H9 (cell line): ENCODE measurements around the gene ZNF547. TPM values are rescaled to one million over a fixed set of nuclear protein-coding genes. Genes with fewer than 3 reads are reported as not detected.

Experiments used
- DNase-seq: peaks from one replicate; pipeline ENCODE4 v3.0.0-alpha.2; 2017
- H2AFZ ChIP-seq: one replicate; pipeline ENCODE4 v1.6.1; 2013; ENCODE audit warnings: mild to moderate bottlenecking, low read length, control low read depth, moderate library complexity
- H2AK5ac ChIP-seq: 2 replicates; pipeline ENCODE4 v1.6.1; 2013; ENCODE audit warnings: low read length, control low read depth, mixed read lengths; ENCODE audit not compliant: insufficient read length
- H2BK120ac ChIP-seq: one replicate; pipeline ENCODE4 v1.6.1; 2013; ENCODE audit warnings: low read depth, mild to moderate bottlenecking, low read length, control low read depth, inconsistent platforms; ENCODE audit not compliant: poor library complexity, severe bottlenecking
- H2BK12ac ChIP-seq: 2 replicates; pipeline ENCODE4 v1.6.1; 2013; ENCODE audit warnings: low read length, control low read depth, mixed read lengths, low read depth; ENCODE audit not compliant: insufficient read length
- H2BK15ac ChIP-seq: 2 replicates; pipeline ENCODE4 v1.6.1; 2013; ENCODE audit warnings: low read depth, low read length, control low read depth
- H2BK20ac ChIP-seq: one replicate; pipeline ENCODE4 v1.6.1; 2013; ENCODE audit warnings: low read depth, mild to moderate bottlenecking, low read length, control low read depth, inconsistent platforms; ENCODE audit not compliant: poor library complexity, severe bottlenecking
- H2BK5ac ChIP-seq: 2 replicates; pipeline ENCODE4 v1.6.1; 2013; ENCODE audit warnings: low read length, control low read depth, mixed read lengths; ENCODE audit not compliant: insufficient read length
- H3K14ac ChIP-seq: 2 replicates; pipeline ENCODE4 v1.6.1; 2013; ENCODE audit warnings: low read length, control low read depth; ENCODE audit not compliant: insufficient read depth
- H3K18ac ChIP-seq: 2 replicates; pipeline ENCODE4 v1.6.1; 2013; ENCODE audit warnings: low read depth, mild to moderate bottlenecking, mixed read lengths, low read length, control low read depth; ENCODE audit not compliant: insufficient read length
- H3K23ac ChIP-seq: 2 replicates; pipeline ENCODE4 v1.6.1; 2013; ENCODE audit warnings: low read length, control low read depth, mixed read lengths, low read depth; ENCODE audit not compliant: insufficient read length
- H3K23me2 ChIP-seq: 2 replicates; pipeline ENCODE4 v1.6.1; 2013; ENCODE audit warnings: low read depth, mild to moderate bottlenecking, mixed read lengths, low read length, control low read depth; ENCODE audit not compliant: insufficient read length, poor library complexity, severe bottlenecking
- H3K27ac ChIP-seq: 2 replicates; pipeline ENCODE4 v1.5.1; 2013; ENCODE audit warnings: low read length, control low read depth, mixed read lengths, low read depth; ENCODE audit not compliant: insufficient read length
- H3K27me3 ChIP-seq: 2 replicates; pipeline ENCODE4 v1.6.1; 2013; ENCODE audit warnings: low read length, control low read depth, inconsistent platforms; ENCODE audit not compliant: insufficient read depth
- H3K4ac ChIP-seq: 2 replicates; pipeline ENCODE4 v1.6.1; 2013; ENCODE audit warnings: low read depth, mild to moderate bottlenecking, control low read depth, inconsistent platforms, low read length, moderate library complexity
- H3K4me1 ChIP-seq: 2 replicates; pipeline ENCODE4 v1.6.1; 2013; ENCODE audit warnings: low read length, control low read depth, inconsistent platforms; ENCODE audit not compliant: insufficient read depth
- H3K4me2 ChIP-seq: 2 replicates; pipeline ENCODE4 v1.6.1; 2013; ENCODE audit warnings: low read length, control low read depth, mixed read lengths; ENCODE audit not compliant: insufficient read length, insufficient read depth
- H3K56ac ChIP-seq: 2 replicates; pipeline ENCODE4 v1.6.1; 2013; ENCODE audit warnings: low read depth, mild to moderate bottlenecking, mixed read lengths, low read length, control low read depth; ENCODE audit not compliant: insufficient read length
- H3K79me1 ChIP-seq: 2 replicates; pipeline ENCODE4 v1.6.1; 2013; ENCODE audit warnings: low read depth, mild to moderate bottlenecking, moderate library complexity, low read length, control low read depth, inconsistent platforms; ENCODE audit not compliant: insufficient read depth, poor library complexity, severe bottlenecking
- H3K79me2 ChIP-seq: 2 replicates; pipeline ENCODE4 v1.6.1; 2013; ENCODE audit warnings: low read length, control low read depth, inconsistent platforms; ENCODE audit not compliant: insufficient read depth
- H3K9ac ChIP-seq: 2 replicates; pipeline ENCODE4 v1.6.1; 2013; ENCODE audit warnings: low read length, control low read depth, mixed read lengths; ENCODE audit not compliant: insufficient read length; ENCODE audit errors: extremely low read depth
- H3K9me3 ChIP-seq: one replicate; pipeline ENCODE4 v1.6.1; 2013; ENCODE audit warnings: low read depth, low read length, inconsistent platforms; ENCODE audit not compliant: control insufficient read depth
- H3T11ph ChIP-seq: one replicate; pipeline ENCODE4 v1.6.1; 2013; ENCODE audit warnings: mild to moderate bottlenecking, low read length, control low read depth, inconsistent platforms
- H4K20me1 ChIP-seq: one replicate; pipeline ENCODE4 v1.6.1; 2013; ENCODE audit not compliant: control insufficient read depth, insufficient read length, insufficient read depth
- H4K5ac ChIP-seq: 2 replicates; pipeline ENCODE4 v1.6.1; 2013; ENCODE audit warnings: low read depth, mild to moderate bottlenecking, mixed read lengths, low read length, control low read depth; ENCODE audit not compliant: insufficient read length
- H4K8ac ChIP-seq: replicated peaks from 2 replicates; pipeline ENCODE4 v1.6.1; 2013; ENCODE audit warnings: low read length, control low read depth, mixed read lengths, low read depth; ENCODE audit not compliant: insufficient read length
- H4K91ac ChIP-seq: 2 replicates; pipeline ENCODE4 v1.6.1; 2013; ENCODE audit warnings: low read depth, mild to moderate bottlenecking, moderate library complexity, mixed read lengths, low read length, control low read depth; ENCODE audit not compliant: insufficient read length
- H3K27ac Mint-ChIP-seq, 3 experiments: 2 replicates in 2 of 3; 3 replicates in 1 of 3; pipeline ENCODE4 v1.8.0; 2020 to 2021; ENCODE audit warnings: mixed read lengths in 3 of 3, mild to moderate bottlenecking in 1 of 3, moderate library complexity in 1 of 3
- H3K27me3 Mint-ChIP-seq: 2 replicates; pipeline ENCODE4 v1.8.0; 2021; ENCODE audit warnings: low read depth, mild to moderate bottlenecking, moderate library complexity, mixed read lengths
- H3K36me3 Mint-ChIP-seq, 3 experiments: 2 replicates in 2 of 3; 3 replicates in 1 of 3; pipeline ENCODE4 v1.8.0; 2020 to 2021; ENCODE audit warnings: low read depth in 3 of 3, mixed read lengths in 3 of 3; ENCODE audit not compliant: insufficient read depth in 1 of 3
- H3K4me1 Mint-ChIP-seq, 2 experiments: 2 replicates each; pipeline ENCODE4 v1.8.0; 2020; ENCODE audit warnings: mixed read lengths in 2 of 2
- H3K4me3 Mint-ChIP-seq, 2 experiments: 2 replicates in 1 of 2; 3 replicates in 1 of 2; pipeline ENCODE4 v1.8.0; 2020 to 2021; ENCODE audit warnings: mild to moderate bottlenecking in 2 of 2, mixed read lengths in 2 of 2, moderate library complexity in 1 of 2
- H3K9me3 Mint-ChIP-seq, 2 experiments: 2 replicates in 1 of 2; 3 replicates in 1 of 2; pipeline ENCODE4 v1.8.0; 2020; ENCODE audit warnings: mild to moderate bottlenecking in 2 of 2, mixed read lengths in 2 of 2, moderate library complexity in 1 of 2
- CTCF ChIP-seq: fragments of 200-600 bp; sonication (generic); conservative IDR thresholded peaks from 3 replicates; pipeline ENCODE4 v1.8.0; 2021; ENCODE audit warnings: antibody characterized with exemption, mild to moderate bottlenecking
- WGBS: extraction: QIAGEN DNeasy Blood & Tissue Kit; methylation state at CpG from one replicate; pipeline ENCODE4 v1.1.7; 2013; ENCODE audit warnings: missing lambda C conversion rate, low lambda C conversion rate, mixed read lengths; ENCODE audit not compliant: insufficient read length; ENCODE audit errors: extremely low coverage; 5-methylcytosine and 5-hydroxymethylcytosine counted together
- total RNA-seq: library from RNA; stranded (reverse); gene quantifications from 2 replicates; pipeline ENCODE4 v1.2.1, GENCODE V29; 2021

ZNF547 gene
- total RNA-seq, 1 experiment from 2014 or later, result 3.8 TPM

GRCh38 chr19:57320180-57321084 lies 42.9 kb upstream of the ZNF547 start, which contains the start of gene ZNF543:
Gene ZNF543, plus strand, starts transcription at chr19:57320472. Its CDS starts 382 bp downstream, at chr19:57320854.
- Mint-ChIP-seq H3K4me1 (peaks cover 23 to 31% of the 10 kb centered on the region in 2 experiments), H3K4me3 (peak within 1 kb of the TSS; percentile 80 to 90), H3K27ac (peak within 1 kb of the TSS; percentile 84 to 99 (median 96)), H3K9me3 (no peaks in the 10 kb centered on the region), H3K27me3 (peaks cover 13% of the 10 kb centered on the region), H3K36me3 (peaks cover 1 to 16% (median 16%) of the 10 kb centered on the region in 3 experiments)
- TF ChIP-seq CTCF, result no peak
- Histone ChIP-seq H2BK5ac (no peak within 1 kb of the TSS), H3K79me2 (peaks cover 2% of the 10 kb centered on the region; the same call in 1 of the 2 replicates), H3K4me1 (no peaks in the 10 kb centered on the region), H3K79me1 (no peaks in the 10 kb centered on the region), H4K91ac (no peak within 1 kb of the TSS), H4K20me1 (no peaks in the 10 kb centered on the region), H3K4ac (no peak within 1 kb of the TSS), H3K9ac (peak within 1 kb of the TSS; percentile 75), H3K27me3 (no peaks in the 10 kb centered on the region), H2BK15ac (no peak within 1 kb of the TSS), H2AFZ (no peak within 1 kb of the TSS), H3K14ac (peak within 1 kb of the TSS; percentile 71), H4K8ac (no peak within 1 kb of the TSS), H2AK5ac (no peak within 1 kb of the TSS), H3T11ph (no peak within 1 kb of the TSS), H3K23ac (no peak within 1 kb of the TSS), H3K23me2 (no peaks in the 10 kb centered on the region), H2BK20ac (no peak within 1 kb of the TSS), H2BK120ac (no peak within 1 kb of the TSS), H2BK12ac (no peak within 1 kb of the TSS), H3K56ac (no peak within 1 kb of the TSS), H3K9me3 (no peaks in the 10 kb centered on the region), H4K5ac (no peak within 1 kb of the TSS), H3K18ac (peak within 1 kb of the TSS; percentile 28), H3K4me2 (peak within 1 kb of the TSS; percentile 81), H3K27ac (no peak within 1 kb of the TSS)
- DNase-seq, result peak; percentile 98
- no CpG with 5 or more reads among the region's 71 CpGs for WGBS
